IMR-90 (cell line): ENCODE data around the gene ATG10. TPM values are rescaled to one million over a fixed set of nuclear protein-coding genes. Genes with fewer than 3 reads are reported as not detected.

ENCODE experiments used
- ATAC-seq: fragments of 200-7000 bp; cut with Tn5 transposase; 2 replicates; pipeline ENCODE4 v1.9.1; 2020; ENCODE audit warnings: low read depth, mild to moderate bottlenecking, moderate library complexity
- BruUV-seq: library from RNA; stranded (reverse); fragments of 400-500 nt; replicated peaks from 2 replicates; lab custom pipeline; 2021; lab: Mats Ljungman, UMichigan
- CTCF ChIA-PET: fragments of 300-600 bp; formaldehyde crosslinking; extraction: SDS; loops from one replicate; lab custom pipeline; 2021; ENCODE audit warnings: antibody characterized with exemption; lab: Yijun Ruan, JAX
- POLR2A ChIA-PET: fragments of 300-600 bp; sonication (Branson Sonifier 250); formaldehyde crosslinking; loops from one replicate; lab custom pipeline; 2022; ENCODE audit warnings: antibody characterized with exemption; ENCODE audit not compliant: unreplicated experiment; lab: Charles Lee
- DNase-seq: peaks from one replicate; pipeline ENCODE4 v3.0.0; 2013
- H2AFZ ChIP-seq: replicated peaks from 2 replicates; pipeline ENCODE3; 2013; ENCODE audit warnings: low read length, mild to moderate bottlenecking; ENCODE audit not compliant: poor library complexity
- H2AK5ac ChIP-seq: 2 replicates; pipeline ENCODE4 v1.6.1; 2013; ENCODE audit warnings: low read depth, low read length, inconsistent platforms
- H2AK9ac ChIP-seq: replicated peaks from 2 replicates; pipeline ENCODE3; 2013; ENCODE audit warnings: mild to moderate bottlenecking, low read depth, low read length, moderate library complexity; ENCODE audit not compliant: poor library complexity
- H2BK120ac ChIP-seq: 2 replicates; pipeline ENCODE4 v1.6.1; 2013; ENCODE audit warnings: low read depth, low read length, inconsistent platforms
- H2BK15ac ChIP-seq: 3 replicates; pipeline ENCODE4 v1.6.1; 2013; ENCODE audit warnings: low read depth, low read length, inconsistent platforms
- H2BK20ac ChIP-seq: 2 replicates; pipeline ENCODE4 v1.6.1; 2013; ENCODE audit warnings: low read depth, mild to moderate bottlenecking, inconsistent platforms, low read length, moderate library complexity
- H2BK5ac ChIP-seq: 2 replicates; pipeline ENCODE4 v1.6.1; 2013; ENCODE audit warnings: mild to moderate bottlenecking, low read depth, low read length, inconsistent platforms; ENCODE audit not compliant: poor library complexity, severe bottlenecking
- H3K14ac ChIP-seq: replicated peaks from 2 replicates; pipeline ENCODE4 v1.6.1; 2013; ENCODE audit warnings: low read depth, low read length, inconsistent platforms
- H3K18ac ChIP-seq: 2 replicates; pipeline ENCODE4 v1.6.1; 2013; ENCODE audit warnings: low read depth, low read length, control low read depth
- H3K23ac ChIP-seq: 2 replicates; pipeline ENCODE4 v1.6.1; 2013; ENCODE audit warnings: low read depth, low read length, inconsistent platforms
- H3K27ac ChIP-seq: 2 replicates; pipeline ENCODE4 v1.5.1; 2013; ENCODE audit warnings: mild to moderate bottlenecking, control low read depth, low read length; ENCODE audit not compliant: insufficient read depth
- H3K27me3 ChIP-seq: 2 replicates; pipeline ENCODE4 v1.6.1; 2013; ENCODE audit warnings: low read length; ENCODE audit not compliant: control insufficient read depth, insufficient read depth
- H3K36me3 ChIP-seq: 2 replicates; pipeline ENCODE4 v1.6.1; 2013; ENCODE audit warnings: low read length, mixed read lengths; ENCODE audit not compliant: control insufficient read depth, insufficient read depth
- H3K4ac ChIP-seq: 2 replicates; pipeline ENCODE4 v1.6.1; 2013; ENCODE audit warnings: low read depth, low read length, inconsistent platforms
- H3K4me1 ChIP-seq: 2 replicates; pipeline ENCODE4 v1.6.1; 2013; ENCODE audit warnings: low read length, mixed read lengths; ENCODE audit not compliant: control insufficient read depth, insufficient read depth
- H3K4me2 ChIP-seq: 2 replicates; pipeline ENCODE4 v1.6.1; 2013; ENCODE audit warnings: low read depth, mild to moderate bottlenecking, control low read depth, low read length, moderate library complexity
- H3K4me3 ChIP-seq: 2 replicates; pipeline ENCODE4 v1.5.1; 2013; ENCODE audit warnings: low read depth, mild to moderate bottlenecking, control low read depth, low read length, moderate library complexity; ENCODE audit not compliant: insufficient read depth
- H3K56ac ChIP-seq: 2 replicates; pipeline ENCODE4 v1.6.1; 2013; ENCODE audit warnings: low read length, inconsistent platforms; ENCODE audit not compliant: insufficient read depth; ENCODE audit errors: extremely low read depth
- H3K79me1 ChIP-seq, 2 experiments: 2 replicates each; pipeline ENCODE4 v1.6.1; 2013; ENCODE audit warnings: low read length in 2 of 2, inconsistent platforms in 1 of 2, low read depth in 1 of 2
- H3K9ac ChIP-seq: 2 replicates; pipeline ENCODE4 v1.6.1; 2013; ENCODE audit warnings: low read depth, low read length, control low read depth
- H3K9me1 ChIP-seq: 2 replicates; pipeline ENCODE4 v1.6.1; 2013; ENCODE audit warnings: low read length, inconsistent platforms; ENCODE audit not compliant: insufficient read depth
- H3K9me3 ChIP-seq: 2 replicates; pipeline ENCODE4 v1.6.1; 2013; ENCODE audit warnings: low read length; ENCODE audit not compliant: control insufficient read depth, insufficient read depth
- H4K20me1 ChIP-seq: 2 replicates; pipeline ENCODE4 v1.6.1; 2013; ENCODE audit warnings: low read length, inconsistent platforms; ENCODE audit not compliant: insufficient read depth
- H4K5ac ChIP-seq: 2 replicates; pipeline ENCODE4 v1.6.1; 2013; ENCODE audit warnings: mild to moderate bottlenecking, low read depth, low read length, control low read depth
- H4K8ac ChIP-seq, 2 experiments: 2 replicates each; pipeline ENCODE4 v1.6.1; 2013; ENCODE audit warnings: low read depth in 2 of 2, low read length in 2 of 2, control low read depth in 1 of 2, inconsistent platforms in 1 of 2
- H4K91ac ChIP-seq: 2 replicates; pipeline ENCODE4 v1.6.1; 2013; ENCODE audit warnings: low read depth, low read length, inconsistent platforms; ENCODE audit not compliant: insufficient read depth
- RFX5 ChIP-seq: IDR thresholded peaks from 2 replicates; pipeline ENCODE4 v1.8.0; 2012; ENCODE audit warnings: low read depth, mild to moderate bottlenecking, low read length, moderate library complexity
- WGBS, 2 experiments: methylation state at CpG; one replicate each; pipeline versions ENCODE4 v1.1.5 to v1.1.7; 2013; ENCODE audit warnings: missing lambda C conversion rate in 2 of 2; ENCODE audit not compliant: insufficient read length in 1 of 2; ENCODE audit errors: extremely low coverage in 2 of 2; 5-methylcytosine and 5-hydroxymethylcytosine counted together
- dilution Hi-C: fragments of 300-500 bp; cut with HindIII; formaldehyde crosslinking; loops from one replicate; pipeline ENCODE4 v1.14.3; 2018; ENCODE audit warnings: low sequenced_read_pairs; ENCODE audit not compliant: unreplicated experiment
- in situ Hi-C: fragments of 300-500 bp; cut with MboI; formaldehyde crosslinking; loops from 3 replicates; pipeline ENCODE4 v1.14.3; 2019; ENCODE audit warnings: low sequenced_read_pairs, inconsistent platforms, mixed read lengths
- intact Hi-C: fragments of 100-400 bp; cut with micrococcal nuclease; formaldehyde crosslinking; loops from 2 replicates; pipeline ENCODE4 v1.10.0; 2022
- polyA plus RNA-seq, 3 experiments: library from polyadenylated mRNA; depleted of rRNA; stranded (reverse); fragments of >200 nt; gene quantifications; 2 replicates each; pipeline ENCODE4 v1.2.3, GENCODE V29; 2012; ENCODE audit warnings: low replicate concordance in 1 of 3
- total RNA-seq: library from RNA; depleted of rRNA; stranded (reverse); fragments of >200 nt; gene quantifications from 2 replicates; pipeline ENCODE4 v1.2.3, GENCODE V29; 2012

The ATG10 gene
- total and polyA plus RNA-seq, 2 of the 4 experiments (the other 2 are of a cell fraction): 3.4 to 8.1 TPM

DNA sequence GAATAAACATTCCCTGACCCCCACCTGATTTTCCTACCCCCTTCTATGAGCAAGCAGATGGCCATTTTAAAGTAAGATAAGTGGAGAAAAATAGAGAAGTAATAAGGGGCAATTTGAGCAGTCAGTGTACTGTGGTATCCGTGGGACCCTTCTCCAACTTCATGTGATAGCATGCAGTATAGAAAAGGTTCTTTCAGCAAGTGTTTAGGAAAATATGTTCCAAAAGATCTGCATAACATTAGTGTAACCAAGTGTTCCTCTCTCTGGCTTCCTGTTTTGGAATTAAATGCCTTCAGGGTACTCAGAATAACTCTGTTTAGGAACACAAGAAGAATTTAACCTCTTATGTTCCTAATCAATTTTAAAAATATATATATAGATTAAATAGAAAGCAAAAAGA lies 134.9 kb downstream of the ATG10 start:
- BruUV-seq: no TSS peak
- Histone ChIP-seq H4K20me1 (no peaks in the 10 kb centered on the region), H3K23ac (no peak overlapping the region), H3K9ac (no peak overlapping the region), H3K27me3 (no peaks in the 10 kb centered on the region), H4K8ac (no peak overlapping the region), H3K9me3 (no peaks in the 10 kb centered on the region), H3K9me1 (no peaks in the 10 kb centered on the region), H2BK120ac (no peak overlapping the region), H3K4me1 (no peaks in the 10 kb centered on the region), H2AK9ac (no peak overlapping the region), H2BK20ac (no peak overlapping the region), H3K4ac (no peak overlapping the region), H3K56ac (no peak overlapping the region), H4K91ac (no peak overlapping the region), H2BK5ac (no peak overlapping the region), H3K79me1 (no peaks in the 10 kb centered on the region), H3K36me3 (no peaks in the 10 kb centered on the region), H2AK5ac (no peak overlapping the region), H3K18ac (no peak overlapping the region), H2AFZ (no peak overlapping the region), H3K27ac (no peak overlapping the region), H3K4me2 (no peak overlapping the region), H3K4me3 (no peak overlapping the region), H2BK15ac (no peak overlapping the region), H3K14ac (no peak overlapping the region), H4K5ac (no peak overlapping the region)
- intact Hi-C loops: loop anchor here (1.0 to 5.0 kb wide), 3 partner anchors 61 to 600 kb away; no protein-coding TSS in a partner anchor
- in situ Hi-C loops: no loop called here
- ChIA-PET POLR2A (no interaction called here), CTCF (interaction anchor here (1.3 to 2.1 kb wide), 3 partner anchors 11 to 119 kb away, joined by 5 to 7 read pairs (median 7); no protein-coding TSS in a partner anchor)
- dilution Hi-C loops: no loop called here
- no CpG with 5 or more reads among the region's 1 CpG for WGBS, 2 experiments
- DNase-seq: no peak
- peak; percentile 21; the same call in 1 of the 2 replicates for ATAC-seq
- TF ChIP-seq RFX5: no peak
